Tibial nerve (tissue), 4 donors: ENCODE data around the gene HMGCL.

Source experiments
- CTCF ChIP-seq, 5 experiments: fragments of 200-600 bp in 3 of 5; fragments of 450-650 bp in 2 of 5; sonication (generic) in 3 of 5; IDR thresholded peaks; one replicate each; pipeline ENCODE4 v1.5.1; 2016 to 2019; ENCODE audit warnings: antibody characterized with exemption in 5 of 5, mild to moderate bottlenecking in 3 of 5, moderate library complexity in 2 of 5
- EP300 ChIP-seq, 2 donors: sonication (generic); formaldehyde crosslinking; IDR thresholded peaks; one replicate each; pipeline ENCODE4 v1.6.1; 2017; ENCODE audit warnings: antibody characterized with exemption in 2 of 2, mild to moderate bottlenecking in 1 of 2
- POLR2A ChIP-seq, 2 donors: fragments of 450-650 bp; IDR thresholded peaks; one replicate each; pipeline ENCODE4 v1.6.1; 2017; ENCODE audit warnings: antibody characterized with exemption in 2 of 2, mild to moderate bottlenecking in 2 of 2, moderate library complexity in 2 of 2

GRCh38 chr1:23867895-23868556 is 42.8 kb upstream of the HMGCL start, which contains the start of gene FUCA1:
- TF ChIP-seq POLR2A (IDR thresholded peaks at IDR 0.05) = peak; percentile 21 to 72
- TF ChIP-seq CTCF (IDR thresholded peaks at IDR 0.05) = peak; percentile 93 to 97 (median 95)
- TF ChIP-seq EP300 (IDR thresholded peaks at IDR 0.05) = peak; percentile 83 to 86
